GM21786 (cell line): ENCODE results near the gene AGAP1.

Experiments
- ATAC-seq: cut with Tn5 transposase; IDR thresholded peaks from one replicate; pipeline ENCODE4 v1.9.1; 2021; ENCODE audit not compliant: unreplicated experiment

Gene AGAP1

GRCh38 chr2:236103981-236104380, 610.1 kb downstream of the AGAP1 start:
- no peak for ATAC-seq

GRCh38 chr2:236105955-236106607, 612.2 kb downstream of the AGAP1 start:
- ATAC-seq: no peak

GRCh38 chr2:236106761-236107160, 612.9 kb downstream of the AGAP1 start:
- ATAC-seq: no peak

GRCh38 chr2:236107536-236107935, 613.7 kb downstream of the AGAP1 start:
- no peak for ATAC-seq

- ATAC-seq: no peak
Measured at GRCh38 chr2:236107942-236108625, 614.2 kb downstream of the AGAP1 start.

GRCh38 chr2:236109061-236109460, 615.2 kb downstream of the AGAP1 start:
- no peak for ATAC-seq

GRCh38 chr2:236109473-236109872, 615.6 kb downstream of the AGAP1 start:
- ATAC-seq: no peak

GRCh38 chr2:236112466-236112865, 618.6 kb downstream of the AGAP1 start:
- no peak for ATAC-seq

GRCh38 chr2:236113425-236113824, 619.6 kb downstream of the AGAP1 start:
- ATAC-seq: no peak

- no peak for ATAC-seq
Measured at GRCh38 chr2:236113948-236114347, 620.1 kb downstream of the AGAP1 start.

GRCh38 chr2:236114959-236115358, 621.1 kb downstream of the AGAP1 start:
- ATAC-seq: no peak

- no peak for ATAC-seq
Measured at GRCh38 chr2:236117401-236117800, 623.6 kb downstream of the AGAP1 start.

- ATAC-seq: no peak
Measured at GRCh38 chr2:236117861-236118269, 624.0 kb downstream of the AGAP1 start.

GRCh38 chr2:236119003-236119402, 625.2 kb downstream of the AGAP1 start:
- ATAC-seq: no peak

- ATAC-seq: no peak
Measured at GRCh38 chr2:236119476-236119875, 625.6 kb downstream of the AGAP1 start.

- no peak for ATAC-seq
Measured at GRCh38 chr2:236120141-236120601, 626.3 kb downstream of the AGAP1 start.

GRCh38 chr2:236120829-236121228, 627.0 kb downstream of the AGAP1 start:
- ATAC-seq: no peak

- ATAC-seq: no peak
Measured at GRCh38 chr2:236121546-236121945, 627.7 kb downstream of the AGAP1 start.

GRCh38 chr2:236122236-236122635, 628.4 kb downstream of the AGAP1 start:
- ATAC-seq: no peak

GRCh38 chr2:236123716-236124115, 629.9 kb downstream of the AGAP1 start:
- no peak for ATAC-seq

GRCh38 chr2:236124182-236124893, 630.5 kb downstream of the AGAP1 start:
- no peak for ATAC-seq

GRCh38 chr2:236125541-236125940, 631.7 kb downstream of the AGAP1 start:
- ATAC-seq: no peak
